LNCAP (cell line): ENCODE data around the gene DRD4.

Source experiments
- TF ChIP-seq, protein P1 (sequence below): fragments of 450-650 bp; IDR thresholded peaks from 2 replicates; pipeline ENCODE4 v1.5.1; 2017; ENCODE audit warnings: mild to moderate bottlenecking

Gene DRD4

DNA sequence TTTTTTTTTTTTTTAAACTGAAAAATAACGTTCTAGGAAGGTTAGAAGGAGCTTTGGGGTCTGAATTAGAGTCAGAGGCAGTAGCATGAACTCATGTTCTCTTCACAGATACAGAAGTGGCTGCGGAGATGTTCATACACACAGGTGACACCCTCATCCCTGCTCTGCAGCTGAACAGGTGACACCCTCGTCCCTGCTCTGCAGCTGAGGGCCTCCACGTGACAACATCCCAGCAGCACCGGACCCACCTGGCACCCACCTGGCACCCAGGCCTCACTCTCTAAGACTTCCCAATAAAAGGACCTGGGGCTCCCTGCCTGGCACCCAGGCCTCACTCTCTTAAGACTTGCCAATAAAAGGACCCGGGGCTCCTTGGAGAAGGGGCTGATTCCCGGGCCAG, 19.8 kb downstream of the DRD4 start:
- TF ChIP-seq, protein P1, sequence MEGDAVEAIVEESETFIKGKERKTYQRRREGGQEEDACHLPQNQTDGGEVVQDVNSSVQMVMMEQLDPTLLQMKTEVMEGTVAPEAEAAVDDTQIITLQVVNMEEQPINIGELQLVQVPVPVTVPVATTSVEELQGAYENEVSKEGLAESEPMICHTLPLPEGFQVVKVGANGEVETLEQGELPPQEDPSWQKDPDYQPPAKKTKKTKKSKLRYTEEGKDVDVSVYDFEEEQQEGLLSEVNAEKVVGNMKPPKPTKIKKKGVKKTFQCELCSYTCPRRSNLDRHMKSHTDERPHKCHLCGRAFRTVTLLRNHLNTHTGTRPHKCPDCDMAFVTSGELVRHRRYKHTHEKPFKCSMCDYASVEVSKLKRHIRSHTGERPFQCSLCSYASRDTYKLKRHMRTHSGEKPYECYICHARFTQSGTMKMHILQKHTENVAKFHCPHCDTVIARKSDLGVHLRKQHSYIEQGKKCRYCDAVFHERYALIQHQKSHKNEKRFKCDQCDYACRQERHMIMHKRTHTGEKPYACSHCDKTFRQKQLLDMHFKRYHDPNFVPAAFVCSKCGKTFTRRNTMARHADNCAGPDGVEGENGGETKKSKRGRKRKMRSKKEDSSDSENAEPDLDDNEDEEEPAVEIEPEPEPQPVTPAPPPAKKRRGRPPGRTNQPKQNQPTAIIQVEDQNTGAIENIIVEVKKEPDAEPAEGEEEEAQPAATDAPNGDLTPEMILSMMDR: no peak

DNA sequence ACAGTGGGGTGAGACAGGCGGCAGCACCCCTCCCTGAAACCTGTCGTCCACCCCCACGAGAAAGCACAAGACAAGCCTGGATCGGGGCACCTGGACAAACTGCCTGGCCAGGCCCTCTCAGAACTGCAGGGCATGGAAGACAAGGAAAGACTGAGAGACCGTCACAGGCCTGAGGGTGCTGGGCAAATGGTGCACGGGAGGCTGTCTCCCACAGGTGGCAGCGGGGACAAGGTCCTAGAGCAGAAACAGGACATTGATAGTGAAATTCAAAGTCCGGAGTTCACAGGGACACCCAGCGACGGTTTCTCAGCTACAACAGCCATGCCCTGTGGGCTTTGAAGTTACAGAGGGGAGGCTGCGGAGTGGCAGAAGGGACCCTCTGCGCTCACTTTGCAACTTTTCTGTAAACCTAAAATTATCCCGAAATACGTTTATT, 20.6 kb downstream of the DRD4 start:
- TF ChIP-seq, protein P1: no peak

DNA sequence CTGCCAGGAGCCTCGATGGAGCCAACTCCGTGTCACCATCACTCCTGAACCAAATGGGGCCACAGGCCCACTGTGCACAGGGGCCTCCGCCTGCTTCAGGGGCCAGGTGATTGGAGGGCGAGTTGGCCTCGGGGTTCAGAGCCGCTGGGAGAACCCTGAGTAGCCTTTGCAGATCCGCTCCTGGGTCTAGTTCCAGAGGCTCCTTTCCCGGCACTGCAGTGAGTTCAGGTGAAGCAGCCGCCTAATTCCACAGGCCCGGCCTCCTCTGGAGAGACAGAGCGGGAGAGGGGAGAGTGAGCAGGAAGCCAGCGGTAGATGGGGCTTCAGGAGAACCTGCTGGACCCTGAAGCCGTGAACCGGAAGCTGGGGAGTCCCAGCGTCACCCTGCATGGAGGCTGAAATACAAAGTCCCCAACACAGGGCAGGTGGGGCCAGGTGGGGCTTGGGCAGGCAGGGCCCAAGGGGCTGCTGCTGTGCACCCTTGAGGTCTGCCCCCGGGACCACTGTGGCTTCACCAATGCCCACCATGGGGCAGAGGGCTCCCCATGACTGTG, 22.5 kb downstream of the DRD4 start:
- TF ChIP-seq, protein P1: no peak

DNA sequence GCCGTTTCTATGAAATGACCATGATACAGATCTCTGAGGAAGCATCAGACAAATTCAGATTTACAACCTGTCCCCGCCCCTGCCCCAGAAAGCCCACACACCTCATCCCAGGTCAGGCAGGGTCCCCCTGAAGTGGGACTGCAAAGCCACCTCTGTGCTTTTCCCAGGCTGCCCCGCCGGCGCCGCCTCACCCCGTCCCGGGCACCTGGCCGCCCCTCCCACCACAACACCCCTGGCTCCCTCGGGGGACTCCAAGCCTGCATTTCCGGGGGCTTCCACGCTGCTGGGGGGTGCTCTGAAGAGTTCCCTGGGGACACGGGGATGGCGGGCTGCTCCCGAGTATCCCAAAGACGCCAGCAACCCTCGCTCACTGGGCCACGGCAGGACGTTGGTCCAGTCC, 23.2 kb downstream of the DRD4 start:
- TF ChIP-seq, protein P1: no peak

DNA sequence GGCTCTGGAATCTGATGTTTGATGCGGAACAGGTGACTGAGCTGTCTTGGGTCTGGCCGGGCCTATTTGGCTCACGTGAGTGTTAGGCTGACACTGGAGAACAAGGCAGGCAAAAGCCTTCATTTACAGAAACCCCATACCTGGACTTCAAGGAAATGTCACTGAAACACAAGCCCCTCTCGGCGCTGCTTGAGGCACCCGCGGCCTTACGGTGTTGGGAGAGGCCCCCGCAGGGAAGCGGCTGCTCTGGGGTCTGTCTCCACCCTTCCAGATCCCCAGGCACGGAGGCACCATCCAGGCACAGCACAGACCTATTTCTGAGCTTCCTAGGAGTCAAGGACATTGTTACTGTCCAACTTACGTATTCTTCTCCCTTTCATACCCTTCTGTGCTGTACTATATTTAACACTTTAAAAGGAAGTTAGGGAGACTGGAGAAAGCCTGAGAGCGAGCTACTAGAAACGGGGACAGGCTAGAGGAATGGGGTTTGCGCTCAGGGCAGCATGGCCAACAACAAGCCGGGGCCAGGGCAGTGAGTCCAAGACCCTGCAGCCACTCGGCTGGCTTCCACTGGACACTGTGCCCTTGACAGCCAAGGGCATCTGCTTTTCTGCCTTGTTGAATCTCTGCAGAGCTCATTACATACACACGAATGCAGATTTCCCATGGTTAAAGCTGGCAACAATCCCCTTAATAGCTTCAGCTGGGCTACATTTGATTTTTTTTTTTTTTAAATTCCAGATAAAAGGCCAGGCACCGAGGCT, 23.8 kb downstream of the DRD4 start:
- TF ChIP-seq, protein P1: no peak

DNA sequence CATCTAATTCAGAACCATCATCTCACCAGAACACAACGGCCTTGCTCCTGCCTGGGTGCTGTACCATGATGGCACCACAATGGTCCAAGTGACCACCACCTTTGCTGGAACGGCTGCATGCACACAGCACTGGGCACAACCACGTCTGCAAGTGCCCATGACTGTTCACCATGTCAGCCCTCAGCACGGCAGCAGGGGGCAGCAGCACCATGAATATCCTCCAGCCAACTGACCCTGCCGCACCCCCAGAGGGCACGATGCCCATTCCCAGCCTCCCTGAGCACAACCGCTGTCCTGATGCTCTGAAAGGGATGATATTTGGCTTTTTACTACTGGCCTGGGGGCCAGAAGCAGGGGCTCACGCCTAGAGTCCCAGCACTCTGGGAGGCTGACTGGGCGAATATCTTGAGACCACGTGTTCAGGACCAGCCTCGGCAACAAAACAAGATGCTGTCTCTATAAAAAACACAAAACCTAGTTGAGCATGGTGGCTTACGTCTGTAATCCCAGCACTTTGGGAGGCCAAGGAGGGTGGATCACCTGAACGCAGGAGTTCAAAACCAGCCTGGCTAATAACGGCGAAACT, 25.7 kb downstream of the DRD4 start:
- TF ChIP-seq, protein P1: peak; percentile 79

DNA sequence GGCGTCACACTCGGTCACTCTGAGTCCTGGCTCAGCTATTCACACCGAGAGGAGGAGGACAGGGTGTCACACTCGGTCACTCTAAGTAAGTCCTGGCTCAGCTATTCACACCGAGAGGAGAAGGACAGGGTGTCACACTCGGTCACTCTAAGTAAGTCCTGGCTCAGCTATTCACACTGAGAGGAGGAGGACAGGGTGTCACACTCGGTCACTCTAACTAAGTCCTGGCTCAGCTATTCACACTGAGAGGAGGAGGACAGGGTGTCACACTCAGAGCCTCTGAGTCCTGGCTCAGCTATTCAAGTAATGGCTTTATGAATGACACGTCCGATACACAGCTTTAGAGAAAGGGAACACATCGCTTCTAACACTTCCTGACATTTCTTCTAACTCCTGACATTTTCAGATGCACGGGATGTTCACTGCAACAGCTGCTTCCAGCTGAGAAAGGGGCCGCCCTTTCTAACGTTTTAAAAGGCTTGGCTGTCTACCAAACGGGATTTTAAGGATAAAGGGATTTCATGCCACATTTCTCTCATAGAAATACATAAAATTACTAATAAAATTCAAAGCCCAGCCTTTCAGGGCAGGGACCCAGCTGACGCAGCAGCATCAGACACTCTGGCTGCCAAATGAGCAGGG, 28.1 kb downstream of the DRD4 start:
- TF ChIP-seq, protein P1: no peak
